HCT116 (cell line): Measurements from ENCODE around the gene VSIG2.

ENCODE experiments used
- JUND ChIP-seq: IDR thresholded peaks from 2 replicates; pipeline ENCODE4 v1.6.1; 2012
- MAX ChIP-seq: IDR thresholded peaks from 2 replicates; pipeline ENCODE4 v1.6.1; 2012
- POLR2A ChIP-seq: IDR thresholded peaks from 2 replicates; pipeline ENCODE4 v1.7.0; 2011; ENCODE audit warnings: borderline replicate concordance; ENCODE audit not compliant: insufficient read depth, insufficient read length; ENCODE audit errors: extremely low read depth
- RAD21 ChIP-seq: IDR thresholded peaks from 2 replicates; pipeline ENCODE4 v1.6.1; 2012; ENCODE audit warnings: low read depth, mild to moderate bottlenecking
- REST ChIP-seq: IDR thresholded peaks from 2 replicates; pipeline ENCODE4 v1.6.1; 2012; ENCODE audit warnings: low read depth
- TF ChIP-seq, protein P1 (sequence below), 3 experiments: fragments of 200-600 bp in 1 of 3; sonication (generic) in 1 of 3; IDR thresholded peaks in 2 of 3; conservative IDR thresholded peaks in 1 of 3; 2 replicates each; pipeline ENCODE4 v1.5.1; 2012 to 2017; ENCODE audit warnings: low read depth in 2 of 3, low read length in 2 of 3, antibody characterized with exemption in 1 of 3, borderline replicate concordance in 1 of 3, control low read depth in 1 of 3, mild to moderate bottlenecking in 1 of 3, mixed read lengths in 1 of 3, mixed run types in 1 of 3, moderate library complexity in 1 of 3; ENCODE audit not compliant: insufficient read depth in 1 of 3

- TF ChIP-seq POLR2A (no peak), RAD21 (peak; percentile 61), JUND (no peak), REST (no peak), MAX (no peak)
- TF ChIP-seq, protein P1, sequence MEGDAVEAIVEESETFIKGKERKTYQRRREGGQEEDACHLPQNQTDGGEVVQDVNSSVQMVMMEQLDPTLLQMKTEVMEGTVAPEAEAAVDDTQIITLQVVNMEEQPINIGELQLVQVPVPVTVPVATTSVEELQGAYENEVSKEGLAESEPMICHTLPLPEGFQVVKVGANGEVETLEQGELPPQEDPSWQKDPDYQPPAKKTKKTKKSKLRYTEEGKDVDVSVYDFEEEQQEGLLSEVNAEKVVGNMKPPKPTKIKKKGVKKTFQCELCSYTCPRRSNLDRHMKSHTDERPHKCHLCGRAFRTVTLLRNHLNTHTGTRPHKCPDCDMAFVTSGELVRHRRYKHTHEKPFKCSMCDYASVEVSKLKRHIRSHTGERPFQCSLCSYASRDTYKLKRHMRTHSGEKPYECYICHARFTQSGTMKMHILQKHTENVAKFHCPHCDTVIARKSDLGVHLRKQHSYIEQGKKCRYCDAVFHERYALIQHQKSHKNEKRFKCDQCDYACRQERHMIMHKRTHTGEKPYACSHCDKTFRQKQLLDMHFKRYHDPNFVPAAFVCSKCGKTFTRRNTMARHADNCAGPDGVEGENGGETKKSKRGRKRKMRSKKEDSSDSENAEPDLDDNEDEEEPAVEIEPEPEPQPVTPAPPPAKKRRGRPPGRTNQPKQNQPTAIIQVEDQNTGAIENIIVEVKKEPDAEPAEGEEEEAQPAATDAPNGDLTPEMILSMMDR (IDR thresholded peaks at IDR 0.05 in 2 of 3, conservative IDR thresholded peaks at IDR 0.05 in 1 of 3; ENCODE audit: borderline replicate concordance in 1 of 3, insufficient read depth in 1 of 3, low read depth in 2 of 3, low read length in 2 of 3): peak; percentile 64 to 72 (median 72); a peak in 5 of 6 replicates
Observed at GRCh38 chr11:124758355-124759265, 6.6 kb upstream of the VSIG2 start.
